Activated CD4-positive, alpha-beta T cell treated with anti-CD3 and anti-CD28 coated beads, Interleukin-2, Interleukin-4, amounts not matched to agents 100 ng/mL and 50 ng/mL, durations not matched to agents 16 hours and 8 hours (primary cell): ENCODE data around the gene FFAR2.

Experiments used
- DNase-seq: peaks from one replicate; pipeline ENCODE4 v3.0.0-alpha.2; 2020; ENCODE audit warnings: low spot score

FFAR2 gene

GRCh38 chr19:35486268-35486708, 38.2 kb downstream of the FFAR2 start:
- no peak for DNase-seq

GRCh38 chr19:35487656-35488182, 39.7 kb downstream of the FFAR2 start:
- DNase-seq = no peak

GRCh38 chr19:35488677-35489076, 40.6 kb downstream of the FFAR2 start:
- DNase-seq = no peak

- DNase-seq = no peak
These were observed 42.3 kb downstream of the FFAR2 start, which contains the start of gene KRTDAP for GRCh38 chr19:35490364-35490763. KRTDAP (minus strand) TSS chr19:35490464; CDS start chr19:35490442, 22 bp downstream.

GRCh38 chr19:35491836-35492360, 43.8 kb downstream of the FFAR2 start:
- no peak for DNase-seq

- DNase-seq = no peak
These were observed 45.9 kb downstream of the FFAR2 start for GRCh38 chr19:35493971-35494370.

GRCh38 chr19:35495107-35496064, 47.3 kb downstream of the FFAR2 start:
- DNase-seq = peak; percentile 59

GRCh38 chr19:35497406-35497805, 49.3 kb downstream of the FFAR2 start:
- no peak for DNase-seq

GRCh38 chr19:35498220-35498619, 50.2 kb downstream of the FFAR2 start:
- no peak for DNase-seq

- DNase-seq = no peak
These were observed 51.0 kb downstream of the FFAR2 start for GRCh38 chr19:35498984-35499527.

GRCh38 chr19:35500611-35501010, 52.6 kb downstream of the FFAR2 start:
- DNase-seq = no peak
